HT1080 (cell line): ENCODE results near the gene CMTM8. TPM values are rescaled to one million over a fixed set of nuclear protein-coding genes. Genes with fewer than 3 reads are reported as not detected.

ENCODE experiments used
- DNase-seq: peaks from one replicate; pipeline ENCODE4 v3.0.0-alpha.2; 2015; ENCODE audit warnings: low read depth
- total RNA-seq: library from RNA; depleted of rRNA; stranded (reverse); fragments of >200 nt; shearing (Covaris generic); gene quantifications from 2 replicates; pipeline ENCODE4 v1.2.3, GENCODE V29; 2014

The CMTM8 gene
- total RNA-seq, 1 experiment from 2014 or later, result 10.4 TPM

- DNase-seq, result peak; percentile 40
Measured at GRCh38 chr3:32334675-32335074, 96.2 kb downstream of the CMTM8 start.

- no peak for DNase-seq
Measured at GRCh38 chr3:32335365-32336112, 97.1 kb downstream of the CMTM8 start.

- DNase-seq, result no peak
Measured at GRCh38 chr3:32336113-32336498, 97.6 kb downstream of the CMTM8 start.

- no peak for DNase-seq
Measured at GRCh38 chr3:32337505-32337904, 99.0 kb downstream of the CMTM8 start.

GRCh38 chr3:32340039-32340438, 101.6 kb downstream of the CMTM8 start:
- peak; percentile 49 for DNase-seq

- no peak for DNase-seq
Measured at GRCh38 chr3:32340611-32341365, 102.3 kb downstream of the CMTM8 start.

- DNase-seq, result peak; percentile 20
Measured at GRCh38 chr3:32347343-32348125, 109.1 kb downstream of the CMTM8 start.

GRCh38 chr3:32349184-32349583, 110.7 kb downstream of the CMTM8 start:
- no peak for DNase-seq

- DNase-seq, result no peak
Measured at GRCh38 chr3:32352563-32352962, 114.1 kb downstream of the CMTM8 start.

- DNase-seq, result no peak
Measured at GRCh38 chr3:32353351-32353750, 114.9 kb downstream of the CMTM8 start.

GRCh38 chr3:32354362-32354778, 115.9 kb downstream of the CMTM8 start:
- no peak for DNase-seq

GRCh38 chr3:32355751-32356291, 117.3 kb downstream of the CMTM8 start:
- DNase-seq, result no peak

- DNase-seq, result no peak
Measured at GRCh38 chr3:32359766-32360492, 121.4 kb downstream of the CMTM8 start.

- DNase-seq, result no peak
Measured at GRCh38 chr3:32360493-32360827, 122.0 kb downstream of the CMTM8 start.

- DNase-seq, result peak; percentile 41
Measured at GRCh38 chr3:32366638-32367397, 128.3 kb downstream of the CMTM8 start.

GRCh38 chr3:32367442-32367841, 129.0 kb downstream of the CMTM8 start:
- no peak for DNase-seq

- no peak for DNase-seq
Measured at GRCh38 chr3:32371461-32372212, 133.2 kb downstream of the CMTM8 start.

- DNase-seq, result no peak
Measured at GRCh38 chr3:32372213-32372490, 133.7 kb downstream of the CMTM8 start.

- no peak for DNase-seq
Measured at GRCh38 chr3:32373276-32373675, 134.8 kb downstream of the CMTM8 start.

GRCh38 chr3:32373844-32374243, 135.4 kb downstream of the CMTM8 start:
- DNase-seq, result no peak
